ENCODE measurements around the gene MTCL1.
A peak's percentile ranks its signal among the peaks of the same experiment; 100 is the strongest.

MTCL1 gene

GRCh38 chr18:8857806-8858205 lies 152.4 kb downstream of the MTCL1 start:
- H3K79me1 ChIP-seq (ENCODE audit: low read length): no peaks in the 10 kb centered on the region
- no peak overlapping the region for H4K8ac ChIP-seq (ENCODE audit: low read depth, low read length)
- no peak overlapping the region for H3K23ac ChIP-seq (ENCODE audit: low read length)
- no peak overlapping the region for H3K18ac ChIP-seq (ENCODE audit: low read length)
- no peak overlapping the region for H3K4me3 ChIP-seq (ENCODE audit: low read length)
- H3K79me2 ChIP-seq (ENCODE audit: control insufficient read depth, insufficient read depth, low read length): no peaks in the 10 kb centered on the region
- no peak overlapping the region for H2BK120ac ChIP-seq (ENCODE audit: low read depth, low read length)
- H4K5ac ChIP-seq (ENCODE audit: low read length): no peak overlapping the region
- H3K4me1 ChIP-seq (ENCODE audit: control insufficient read depth, low read depth, low read length): no peaks in the 10 kb centered on the region
- no peak overlapping the region for H2BK5ac ChIP-seq (ENCODE audit: low read length)
- WGBS (ENCODE audit: extremely low coverage, insufficient coverage, low lambda C conversion rate): no CpG with 5 or more reads among the region's 4 CpGs
- no peak overlapping the region for H3K4ac ChIP-seq (ENCODE audit: low read depth, low read length)
- DNase-seq: no peak
- H3K27ac ChIP-seq (ENCODE audit: low read depth, low read length): no peak overlapping the region
- H3K9ac ChIP-seq (ENCODE audit: low read length): no peak overlapping the region
- H3K4me2 ChIP-seq (ENCODE audit: low read length): no peak overlapping the region
- no peak overlapping the region for H2AK5ac ChIP-seq (ENCODE audit: low read length)
- no peaks in the 10 kb centered on the region for H3K27me3 ChIP-seq (ENCODE audit: insufficient read depth, low read length, poor library complexity)
- H2BK15ac ChIP-seq (replicated peaks; ENCODE audit: low read depth): no peak overlapping the region
- H3K36me3 ChIP-seq (ENCODE audit: control insufficient read depth, insufficient read depth, low read length): no peaks in the 10 kb centered on the region
- H3K56ac ChIP-seq (ENCODE audit: low read length): no peak overlapping the region

- Histone ChIP-seq H3K79me1 (ENCODE audit: low read length) (no peaks in the 10 kb centered on the region), H3K4ac (ENCODE audit: low read depth, low read length) (no peak overlapping the region), H3K4me3 (ENCODE audit: low read length) (no peak overlapping the region), H3K27ac (ENCODE audit: low read depth, low read length) (no peak overlapping the region), H3K4me1 (ENCODE audit: control insufficient read depth, low read depth, low read length) (no peaks in the 10 kb centered on the region), H2BK15ac (replicated peaks; ENCODE audit: low read depth) (no peak overlapping the region), H4K5ac (ENCODE audit: low read length) (no peak overlapping the region), H4K8ac (ENCODE audit: low read depth, low read length) (no peak overlapping the region), H3K18ac (ENCODE audit: low read length) (no peak overlapping the region), H3K36me3 (ENCODE audit: control insufficient read depth, insufficient read depth, low read length) (no peaks in the 10 kb centered on the region), H3K9ac (ENCODE audit: low read length) (no peak overlapping the region), H3K56ac (ENCODE audit: low read length) (no peak overlapping the region), H3K79me2 (ENCODE audit: control insufficient read depth, insufficient read depth, low read length) (no peaks in the 10 kb centered on the region), H3K27me3 (ENCODE audit: insufficient read depth, low read length, poor library complexity) (no peaks in the 10 kb centered on the region), H2BK5ac (ENCODE audit: low read length) (no peak overlapping the region), H3K23ac (ENCODE audit: low read length) (no peak overlapping the region), H3K4me2 (ENCODE audit: low read length) (no peak overlapping the region), H2BK120ac (ENCODE audit: low read depth, low read length) (no peak overlapping the region), H2AK5ac (ENCODE audit: low read length) (no peak overlapping the region)
- DNase-seq: peak; percentile 53
- no CpG with 5 or more reads among the region's 1 CpG for WGBS (ENCODE audit: extremely low coverage, insufficient coverage, low lambda C conversion rate)
Observed at GRCh38 chr18:8858888-8859511, 153.6 kb downstream of the MTCL1 start.

GRCh38 chr18:8860845-8861642 lies 155.7 kb downstream of the MTCL1 start:
- Histone ChIP-seq H2BK120ac (ENCODE audit: low read depth, low read length) (no peak overlapping the region), H3K27ac (ENCODE audit: low read depth, low read length) (no peak overlapping the region), H3K4ac (ENCODE audit: low read depth, low read length) (no peak overlapping the region), H3K79me2 (ENCODE audit: control insufficient read depth, insufficient read depth, low read length) (no peaks in the 10 kb centered on the region), H3K56ac (ENCODE audit: low read length) (no peak overlapping the region), H3K4me2 (ENCODE audit: low read length) (no peak overlapping the region), H3K23ac (ENCODE audit: low read length) (no peak overlapping the region), H2AK5ac (ENCODE audit: low read length) (no peak overlapping the region), H3K79me1 (ENCODE audit: low read length) (no peaks in the 10 kb centered on the region), H3K18ac (ENCODE audit: low read length) (no peak overlapping the region), H4K5ac (ENCODE audit: low read length) (no peak overlapping the region), H3K9ac (ENCODE audit: low read length) (no peak overlapping the region), H2BK15ac (replicated peaks; ENCODE audit: low read depth) (no peak overlapping the region), H3K27me3 (ENCODE audit: insufficient read depth, low read length, poor library complexity) (no peaks in the 10 kb centered on the region), H4K8ac (ENCODE audit: low read depth, low read length) (no peak overlapping the region), H3K4me1 (ENCODE audit: control insufficient read depth, low read depth, low read length) (peaks cover 6% of the 10 kb centered on the region), H3K36me3 (ENCODE audit: control insufficient read depth, insufficient read depth, low read length) (no peaks in the 10 kb centered on the region), H3K4me3 (ENCODE audit: low read length) (no peak overlapping the region), H2BK5ac (ENCODE audit: low read length) (no peak overlapping the region)
- no CpG with 5 or more reads among the region's 6 CpGs for WGBS (ENCODE audit: extremely low coverage, insufficient coverage, low lambda C conversion rate)
- DNase-seq: no peak

- no peak overlapping the region for H3K23ac ChIP-seq (ENCODE audit: low read length)
- no peak overlapping the region for H3K18ac ChIP-seq (ENCODE audit: low read length)
- no peaks in the 10 kb centered on the region for H3K27me3 ChIP-seq (ENCODE audit: insufficient read depth, low read length, poor library complexity)
- no CpG with 5 or more reads among the region's 3 CpGs for WGBS (ENCODE audit: extremely low coverage, insufficient coverage, low lambda C conversion rate)
- no peak overlapping the region for H3K4ac ChIP-seq (ENCODE audit: low read depth, low read length)
- no peak overlapping the region for H4K5ac ChIP-seq (ENCODE audit: low read length)
- no peaks in the 10 kb centered on the region for H3K36me3 ChIP-seq (ENCODE audit: control insufficient read depth, insufficient read depth, low read length)
- no peaks in the 10 kb centered on the region for H3K79me2 ChIP-seq (ENCODE audit: control insufficient read depth, insufficient read depth, low read length)
- H2BK120ac ChIP-seq (ENCODE audit: low read depth, low read length): no peak overlapping the region
- H3K27ac ChIP-seq (ENCODE audit: low read depth, low read length): no peak overlapping the region
- H2BK15ac ChIP-seq (replicated peaks; ENCODE audit: low read depth): no peak overlapping the region
- no peak overlapping the region for H4K8ac ChIP-seq (ENCODE audit: low read depth, low read length)
- H3K4me1 ChIP-seq (ENCODE audit: control insufficient read depth, low read depth, low read length): peaks cover 21% of the 10 kb centered on the region
- no peak overlapping the region for H3K56ac ChIP-seq (ENCODE audit: low read length)
- no peak overlapping the region for H3K4me2 ChIP-seq (ENCODE audit: low read length)
- no peak for DNase-seq
- no peaks in the 10 kb centered on the region for H3K79me1 ChIP-seq (ENCODE audit: low read length)
- no peak overlapping the region for H3K4me3 ChIP-seq (ENCODE audit: low read length)
- no peak overlapping the region for H2AK5ac ChIP-seq (ENCODE audit: low read length)
- no peak overlapping the region for H3K9ac ChIP-seq (ENCODE audit: low read length)
- no peak overlapping the region for H2BK5ac ChIP-seq (ENCODE audit: low read length)
Observed at GRCh38 chr18:8863427-8863826, 158.1 kb downstream of the MTCL1 start.

- Histone ChIP-seq H3K18ac (ENCODE audit: low read length) (no peak overlapping the region), H3K56ac (ENCODE audit: low read length) (peak overlapping the region; percentile 60), H2BK120ac (ENCODE audit: low read depth, low read length) (no peak overlapping the region), H2BK5ac (ENCODE audit: low read length) (peak overlapping the region; percentile 29), H3K4me1 (ENCODE audit: control insufficient read depth, low read depth, low read length) (peaks cover 23% of the 10 kb centered on the region), H3K79me2 (ENCODE audit: control insufficient read depth, insufficient read depth, low read length) (no peaks in the 10 kb centered on the region), H2BK15ac (replicated peaks; ENCODE audit: low read depth) (no peak overlapping the region), H4K8ac (ENCODE audit: low read depth, low read length) (no peak overlapping the region), H3K27ac (ENCODE audit: low read depth, low read length) (no peak overlapping the region), H3K79me1 (ENCODE audit: low read length) (no peaks in the 10 kb centered on the region), H3K4me2 (ENCODE audit: low read length) (no peak overlapping the region), H3K4me3 (ENCODE audit: low read length) (no peak overlapping the region), H3K36me3 (ENCODE audit: control insufficient read depth, insufficient read depth, low read length) (no peaks in the 10 kb centered on the region), H4K5ac (ENCODE audit: low read length) (no peak overlapping the region), H3K9ac (ENCODE audit: low read length) (no peak overlapping the region), H3K27me3 (ENCODE audit: insufficient read depth, low read length, poor library complexity) (no peaks in the 10 kb centered on the region), H3K23ac (ENCODE audit: low read length) (no peak overlapping the region), H2AK5ac (ENCODE audit: low read length) (peak overlapping the region; percentile 16), H3K4ac (ENCODE audit: low read depth, low read length) (no peak overlapping the region)
- no CpG with 5 or more reads among the region's 4 CpGs for WGBS (ENCODE audit: extremely low coverage, insufficient coverage, low lambda C conversion rate)
- peak; percentile 67 for DNase-seq
Observed at GRCh38 chr18:8865934-8866333, 160.6 kb downstream of the MTCL1 start.

Measured in mesendoderm (in vitro differentiated cells).